Astrocyte of the cerebellum (primary cell): Measurements from ENCODE around the gene P2RX4.
"Not testable (repeated sequence)": the region's sequence is repeated elsewhere in the genome, so short reads cannot be mapped to it uniquely, and the experiment has no call there.

Experiments used
- DNase-seq: peaks from one replicate; pipeline ENCODE4 v3.0.0-alpha.2; 2011; ENCODE audit warnings: low read depth
- H3K4me3 ChIP-seq: 2 replicates; pipeline ENCODE4 v1.5.1; 2011; ENCODE audit warnings: mild to moderate bottlenecking, low read depth, low read length, moderate library complexity
- CTCF ChIP-seq: IDR thresholded peaks from 2 replicates; pipeline ENCODE4 v1.5.1; 2012; ENCODE audit warnings: low read length, low read depth, moderate library complexity, mild to moderate bottlenecking; ENCODE audit errors: missing control alignments
- in situ Hi-C: cut with HindIII; loops from 2 replicates; pipeline ENCODE4 v1.10.0; 2017; ENCODE audit warnings: low sequenced_read_pairs

Gene P2RX4

DNA sequence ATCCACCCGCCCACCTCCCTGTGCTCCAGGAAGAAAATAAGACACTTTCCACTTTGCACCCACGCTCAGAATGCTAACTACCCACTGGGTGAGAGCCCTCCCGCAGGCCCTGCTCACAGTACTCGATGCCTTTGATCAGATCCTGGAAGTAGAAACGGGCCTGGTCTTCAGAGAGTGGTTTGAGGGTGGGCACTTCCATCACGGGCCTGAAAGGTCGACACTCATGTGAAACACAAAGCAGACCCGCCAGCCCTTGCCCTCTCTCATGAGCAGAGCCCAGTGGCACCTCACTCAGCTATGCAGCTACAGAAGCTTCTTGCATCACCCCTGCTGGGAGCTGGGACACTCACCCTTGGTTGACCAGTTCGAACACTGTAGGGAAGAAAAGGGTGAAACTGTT, 45.5 kb downstream of the P2RX4 start:
- in situ Hi-C loops = no loop called here
- H3K4me3 ChIP-seq = no peak overlapping the region

GRCh38 chr12:121257704-121258449, 47.9 kb downstream of the P2RX4 start:
- H3K4me3 ChIP-seq, in situ Hi-C loops, DNase-seq: not testable (repeated sequence)

More for the DNA sequence above, 45.5 kb downstream of the P2RX4 start:
- TF ChIP-seq CTCF = no peak
- no peak for DNase-seq

DNA sequence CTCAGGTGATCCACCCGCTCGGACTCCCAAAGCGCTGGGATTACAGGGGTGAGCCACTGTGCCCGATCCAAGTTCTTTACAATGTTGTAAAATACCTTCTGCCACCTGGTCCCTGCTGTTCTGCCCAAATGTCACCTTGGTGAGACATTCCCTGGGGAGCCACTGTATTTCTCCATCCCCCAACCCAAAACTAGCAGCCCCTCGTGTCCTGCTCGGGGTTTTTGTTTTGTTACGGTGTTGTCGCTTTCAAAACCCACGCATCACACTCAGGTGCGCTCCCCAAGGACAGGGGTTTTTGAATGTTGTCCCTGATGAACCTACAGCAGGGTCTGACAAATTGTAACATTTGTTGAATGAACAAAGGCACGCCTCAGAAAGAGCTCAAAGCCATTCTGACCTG, 49.1 kb downstream of the P2RX4 start:
- in situ Hi-C loops = no loop called here
- no peak overlapping the region for H3K4me3 ChIP-seq
- no peak for TF ChIP-seq CTCF
- no peak for DNase-seq

DNA sequence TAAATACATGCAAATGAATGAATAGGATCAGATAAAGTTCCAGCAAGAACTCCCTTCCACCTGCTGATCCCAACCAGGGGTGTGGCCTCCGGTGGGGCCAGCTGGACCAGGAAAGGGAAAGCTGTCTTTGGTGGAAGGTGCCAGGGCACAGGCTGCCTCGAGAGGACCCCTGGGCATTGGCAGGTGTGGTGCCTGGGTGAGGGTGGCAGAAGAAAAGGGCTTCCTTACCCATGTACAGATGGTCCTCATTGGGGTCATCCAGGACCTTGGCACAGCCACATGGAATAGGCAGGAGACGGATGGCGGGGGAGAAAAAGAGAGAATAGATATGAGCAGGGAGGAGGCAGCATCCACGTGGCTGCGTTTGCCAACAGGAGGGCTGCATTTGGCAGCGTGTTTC, 50.2 kb downstream of the P2RX4 start:
- TF ChIP-seq CTCF = no peak
- in situ Hi-C loops = no loop called here
- no peak for DNase-seq
- H3K4me3 ChIP-seq = no peak overlapping the region

DNA sequence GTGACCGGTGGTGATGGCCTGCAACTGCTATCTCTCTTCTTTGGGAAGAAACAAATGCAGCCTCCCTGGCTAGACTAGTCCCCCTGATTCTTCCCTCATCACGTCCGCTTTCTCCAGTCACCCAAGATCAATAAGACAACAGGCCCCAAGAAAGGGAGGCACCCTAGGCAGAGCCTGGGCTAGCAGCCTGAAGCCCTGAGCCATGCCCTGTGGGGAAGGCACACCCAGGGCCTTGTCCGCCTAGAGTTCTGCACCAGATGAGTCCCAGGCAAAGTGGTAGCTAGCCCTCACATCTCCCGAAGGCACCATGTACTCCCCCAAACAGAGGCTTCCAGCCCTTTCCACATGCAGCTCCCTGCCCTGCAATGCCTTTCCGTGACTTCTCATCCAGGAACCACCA, 51.5 kb downstream of the P2RX4 start:
- TF ChIP-seq CTCF = no peak
- no peak for DNase-seq
- no peak overlapping the region for H3K4me3 ChIP-seq
- in situ Hi-C loops = no loop called here

DNA sequence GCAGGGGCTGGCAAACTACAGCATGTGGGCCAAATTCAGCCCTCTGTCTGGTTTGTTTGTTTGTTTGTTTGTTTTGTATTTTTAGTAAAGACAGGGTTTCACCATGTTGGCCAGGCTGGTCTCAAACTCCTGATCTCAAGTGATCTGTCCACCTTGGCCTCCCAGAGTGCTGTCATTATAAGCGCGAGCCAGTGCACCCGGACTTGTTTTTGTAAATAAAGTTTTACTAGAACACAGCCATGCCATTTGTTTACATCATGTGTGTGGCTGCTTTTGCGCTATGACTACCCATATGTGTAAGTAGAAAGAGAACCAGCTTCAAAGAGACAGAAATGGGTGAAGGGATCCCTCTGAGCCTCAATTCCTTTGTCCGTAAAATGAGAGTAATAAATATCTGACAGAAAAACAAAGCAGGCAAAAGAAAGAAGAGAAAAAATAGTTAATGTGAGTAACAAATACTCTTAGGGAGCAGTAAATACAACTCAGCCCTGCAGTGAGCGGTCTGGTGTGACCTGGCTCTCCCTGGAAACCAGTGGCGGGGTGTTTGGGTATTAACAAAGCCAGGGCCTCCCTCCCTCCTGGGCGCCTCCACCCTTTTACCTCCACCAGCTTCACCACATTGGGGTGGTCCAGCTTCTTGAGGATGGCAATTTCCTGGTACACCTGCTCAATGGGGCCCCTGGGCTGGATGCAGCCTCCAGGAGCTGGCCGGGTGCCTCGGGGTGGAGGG, 53.4 kb downstream of the P2RX4 start:
- DNase-seq = no peak
- TF ChIP-seq CTCF = no peak
- in situ Hi-C loops = no loop called here
- H3K4me3 ChIP-seq = no peak overlapping the region

GRCh38 chr12:121264135-121264534, 54.2 kb downstream of the P2RX4 start:
- no peak overlapping the region for H3K4me3 ChIP-seq
- DNase-seq = no peak
- in situ Hi-C loops = no loop called here
- no peak for TF ChIP-seq CTCF
